Measurements from ENCODE around the gene MAST4. TPM values are rescaled to one million over a fixed set of nuclear protein-coding genes. Genes with fewer than 3 reads are reported as not detected.
A peak's percentile ranks its signal among the peaks of the same experiment; 100 is the strongest.

Gene MAST4
- total RNA-seq, 1 donor from 2014 or later: 19.1 TPM

DNA sequence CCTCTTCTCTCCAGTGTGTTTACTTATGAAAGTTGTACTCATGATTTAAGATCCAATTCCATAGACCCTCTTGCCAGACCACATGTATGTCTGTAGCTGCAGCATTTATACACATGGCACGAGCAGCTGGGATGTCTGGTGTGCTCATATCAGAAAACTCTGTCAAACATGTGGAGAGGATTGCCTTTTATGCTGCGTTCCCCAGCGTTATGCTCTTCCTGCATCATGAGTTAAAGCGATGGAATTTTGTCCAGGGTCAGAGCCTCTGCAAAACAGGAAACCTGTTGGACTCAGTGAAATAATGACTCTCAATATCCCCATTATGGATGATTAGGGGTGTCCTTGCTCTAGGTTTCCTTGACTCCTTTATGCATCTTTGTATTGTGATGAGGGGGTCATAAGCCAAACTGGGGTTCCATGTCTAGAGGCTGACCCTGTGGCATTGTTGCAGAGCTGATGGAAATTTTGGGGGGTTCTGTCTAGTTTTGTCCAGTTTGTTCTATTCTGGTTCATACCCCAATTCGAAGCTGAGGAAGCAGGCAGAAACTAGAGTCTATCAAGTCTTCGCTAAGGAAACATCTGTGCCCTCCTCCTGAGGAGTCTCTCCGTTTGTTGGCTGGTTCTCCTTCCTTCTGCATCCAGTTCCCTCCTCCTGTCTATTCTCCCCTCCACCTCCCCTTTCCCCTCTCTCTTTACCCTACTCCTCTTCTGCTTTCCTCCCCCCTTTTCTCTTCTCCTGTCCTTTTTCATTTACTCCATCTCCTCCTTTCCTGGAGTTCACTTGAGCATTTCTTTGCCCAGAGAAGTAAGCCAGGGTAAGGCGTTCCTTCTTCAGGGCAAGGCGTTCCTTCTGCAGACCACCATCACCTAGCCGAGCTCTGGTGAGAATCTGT, 252.8 kb downstream of the MAST4 start:
- TF ChIP-seq, protein P1, sequence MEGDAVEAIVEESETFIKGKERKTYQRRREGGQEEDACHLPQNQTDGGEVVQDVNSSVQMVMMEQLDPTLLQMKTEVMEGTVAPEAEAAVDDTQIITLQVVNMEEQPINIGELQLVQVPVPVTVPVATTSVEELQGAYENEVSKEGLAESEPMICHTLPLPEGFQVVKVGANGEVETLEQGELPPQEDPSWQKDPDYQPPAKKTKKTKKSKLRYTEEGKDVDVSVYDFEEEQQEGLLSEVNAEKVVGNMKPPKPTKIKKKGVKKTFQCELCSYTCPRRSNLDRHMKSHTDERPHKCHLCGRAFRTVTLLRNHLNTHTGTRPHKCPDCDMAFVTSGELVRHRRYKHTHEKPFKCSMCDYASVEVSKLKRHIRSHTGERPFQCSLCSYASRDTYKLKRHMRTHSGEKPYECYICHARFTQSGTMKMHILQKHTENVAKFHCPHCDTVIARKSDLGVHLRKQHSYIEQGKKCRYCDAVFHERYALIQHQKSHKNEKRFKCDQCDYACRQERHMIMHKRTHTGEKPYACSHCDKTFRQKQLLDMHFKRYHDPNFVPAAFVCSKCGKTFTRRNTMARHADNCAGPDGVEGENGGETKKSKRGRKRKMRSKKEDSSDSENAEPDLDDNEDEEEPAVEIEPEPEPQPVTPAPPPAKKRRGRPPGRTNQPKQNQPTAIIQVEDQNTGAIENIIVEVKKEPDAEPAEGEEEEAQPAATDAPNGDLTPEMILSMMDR (IDR thresholded peaks at IDR 0.05; ENCODE audit: insufficient read depth, low read length, poor library complexity, severe bottlenecking): no peak
- no peaks in the 10 kb centered on the region for H3K36me3 ChIP-seq (ENCODE audit: control insufficient read depth, insufficient read depth, low read length)
- no peak for DNase-seq (ENCODE audit: low read depth)
- no peaks in the 10 kb centered on the region for H3K27me3 ChIP-seq (ENCODE audit: control insufficient read depth, insufficient read depth, low read length)
- H3K4me3 ChIP-seq (ENCODE audit: low read depth, low read length): no peak overlapping the region

DNA sequence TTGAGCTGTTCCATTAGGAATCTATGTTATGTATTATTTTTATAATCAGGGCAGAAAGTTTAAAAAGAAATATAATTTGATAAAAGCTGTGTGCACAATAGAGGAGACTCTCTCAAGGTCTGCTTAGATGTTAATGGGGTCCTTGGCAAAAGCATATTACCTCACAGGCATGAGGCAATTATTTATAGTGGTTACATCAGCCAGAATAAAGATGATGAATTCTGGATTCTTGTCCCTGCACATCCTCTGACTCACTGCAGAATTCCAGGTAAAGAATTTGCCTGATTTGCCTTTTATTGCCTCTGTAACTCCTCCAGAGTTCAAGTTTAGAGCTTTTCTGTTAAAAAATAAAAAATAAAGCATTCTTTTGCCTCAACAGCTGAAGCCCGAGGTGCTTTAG, 253.6 kb downstream of the MAST4 start:
- H3K36me3 ChIP-seq (ENCODE audit: control insufficient read depth, insufficient read depth, low read length): no peaks in the 10 kb centered on the region
- no peaks in the 10 kb centered on the region for H3K27me3 ChIP-seq (ENCODE audit: control insufficient read depth, insufficient read depth, low read length)
- TF ChIP-seq, protein P1 (IDR thresholded peaks at IDR 0.05; ENCODE audit: insufficient read depth, low read length, poor library complexity, severe bottlenecking): no peak
- DNase-seq (ENCODE audit: low read depth): peak; percentile 67
- H3K4me3 ChIP-seq (ENCODE audit: low read depth, low read length): no peak overlapping the region

DNA sequence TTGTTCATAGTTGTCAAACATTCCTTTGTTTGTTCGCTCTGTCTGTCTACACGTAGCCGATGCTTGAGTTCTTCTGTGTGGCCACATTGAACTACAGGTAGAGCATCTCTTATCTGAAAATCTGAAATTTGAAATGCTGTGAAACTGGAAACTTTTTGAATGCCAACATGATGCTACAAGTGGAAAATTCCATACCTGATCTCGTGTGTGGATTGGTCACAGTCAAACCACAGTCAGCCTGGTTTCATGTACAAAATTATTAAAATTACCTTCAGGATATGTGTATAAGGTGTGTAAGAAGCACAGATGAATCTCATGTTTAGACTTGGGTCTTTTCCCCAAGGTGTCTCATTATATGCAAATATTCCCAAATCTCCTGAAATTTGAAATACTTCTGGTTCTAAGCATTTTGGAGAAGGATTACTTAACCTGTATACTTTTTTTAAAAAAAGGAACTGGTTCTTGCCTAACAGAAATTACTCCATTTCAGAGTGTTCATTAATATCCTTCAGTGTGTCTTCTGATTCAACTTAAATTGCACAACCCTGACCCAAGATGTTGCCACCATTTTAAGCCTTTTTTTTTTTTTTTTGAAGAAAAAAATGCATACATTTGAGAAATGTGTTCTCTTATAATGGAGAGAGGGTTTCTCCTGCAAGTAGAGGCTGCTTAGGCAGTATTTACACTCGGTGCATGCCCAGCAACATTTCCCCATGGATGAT, 254.3 kb downstream of the MAST4 start:
- Histone ChIP-seq H3K4me3 (ENCODE audit: low read depth, low read length) (no peak overlapping the region), H3K27me3 (ENCODE audit: control insufficient read depth, insufficient read depth, low read length) (no peaks in the 10 kb centered on the region), H3K36me3 (ENCODE audit: control insufficient read depth, insufficient read depth, low read length) (no peaks in the 10 kb centered on the region)
- TF ChIP-seq, protein P1 (IDR thresholded peaks at IDR 0.05; ENCODE audit: insufficient read depth, low read length, poor library complexity, severe bottlenecking): no peak
- no peak for DNase-seq (ENCODE audit: low read depth)

DNA sequence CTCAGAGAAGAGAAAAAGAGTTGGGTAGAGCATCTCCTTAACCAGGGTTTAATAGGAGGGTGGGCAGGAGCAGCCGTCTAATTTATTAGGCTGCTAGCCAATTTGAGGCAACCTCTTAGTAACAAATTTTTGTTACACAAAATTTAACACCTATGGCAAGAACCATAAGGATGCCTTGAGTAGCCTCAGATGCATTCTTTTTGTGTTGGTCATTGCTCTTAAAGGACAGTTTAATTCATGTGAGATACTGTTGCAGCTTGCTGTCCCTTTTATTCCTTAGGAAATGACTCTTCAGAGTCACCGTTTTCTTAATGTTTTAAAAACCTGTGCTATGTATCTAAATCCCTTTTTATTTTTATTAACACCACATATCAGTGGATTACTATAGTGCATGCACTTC, 255.1 kb downstream of the MAST4 start:
- H3K27me3 ChIP-seq (ENCODE audit: control insufficient read depth, insufficient read depth, low read length): no peaks in the 10 kb centered on the region
- no peak overlapping the region for H3K4me3 ChIP-seq (ENCODE audit: low read depth, low read length)
- no peaks in the 10 kb centered on the region for H3K36me3 ChIP-seq (ENCODE audit: control insufficient read depth, insufficient read depth, low read length)
- no peak for DNase-seq (ENCODE audit: low read depth)
- TF ChIP-seq, protein P1 (IDR thresholded peaks at IDR 0.05; ENCODE audit: insufficient read depth, low read length, poor library complexity, severe bottlenecking): no peak

DNA sequence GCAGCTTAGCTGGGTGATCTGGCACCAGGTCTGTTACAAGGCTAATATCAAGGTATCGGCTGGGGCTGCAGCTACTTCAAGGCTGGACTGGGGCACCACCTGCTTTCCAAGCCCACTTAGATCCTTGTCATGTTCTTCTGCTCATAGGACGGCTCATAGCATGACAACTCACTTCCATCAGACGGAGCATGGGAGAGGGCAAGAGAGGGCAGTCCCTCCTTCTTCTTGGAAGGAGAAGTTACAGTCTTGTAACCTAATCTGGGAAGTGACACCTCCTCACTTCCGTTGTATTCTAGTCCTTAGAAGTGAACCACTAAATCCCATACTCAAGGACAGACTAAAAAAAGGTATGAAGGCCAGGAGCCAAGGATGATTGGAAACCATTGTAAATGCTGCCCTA, 258.2 kb downstream of the MAST4 start:
- no peak for DNase-seq (ENCODE audit: low read depth)
- Histone ChIP-seq H3K36me3 (ENCODE audit: control insufficient read depth, insufficient read depth, low read length) (no peaks in the 10 kb centered on the region), H3K27me3 (ENCODE audit: control insufficient read depth, insufficient read depth, low read length) (no peaks in the 10 kb centered on the region), H3K4me3 (ENCODE audit: low read depth, low read length) (no peak overlapping the region)
- TF ChIP-seq, protein P1 (IDR thresholded peaks at IDR 0.05; ENCODE audit: insufficient read depth, low read length, poor library complexity, severe bottlenecking): no peak

All from kidney epithelial cell (primary cell).